ENCODE data around the gene SIAE.

The SIAE gene

GRCh38 chr11:124662106-124662505, 11.4 kb downstream of the SIAE start:
- DNase-seq = no peak

GRCh38 chr11:124661553-124661952, 12.0 kb downstream of the SIAE start:
- DNase-seq = no peak

- DNase-seq = no peak
These were observed 14.6 kb downstream of the SIAE start for GRCh38 chr11:124658986-124659385.

DNA sequence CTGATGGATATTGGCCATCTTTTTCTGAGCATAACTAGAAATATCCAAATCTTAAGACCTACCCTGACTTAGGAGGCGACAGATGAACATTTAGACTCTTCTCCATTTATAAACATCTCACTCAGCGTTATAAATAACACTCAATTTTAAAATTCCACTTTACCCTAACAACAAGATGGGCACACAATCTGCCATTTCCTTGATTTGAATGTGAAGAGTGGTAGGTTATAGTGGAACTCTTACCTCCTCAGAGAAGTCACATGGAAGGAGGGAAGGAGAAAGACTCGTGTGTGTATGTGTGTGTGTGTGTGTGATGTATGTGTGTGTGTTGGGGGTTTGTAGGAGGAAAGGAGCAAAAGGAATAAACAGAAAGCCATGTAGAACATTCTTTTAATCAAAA, 15.0 kb downstream of the SIAE start:
- DNase-seq = no peak

DNA sequence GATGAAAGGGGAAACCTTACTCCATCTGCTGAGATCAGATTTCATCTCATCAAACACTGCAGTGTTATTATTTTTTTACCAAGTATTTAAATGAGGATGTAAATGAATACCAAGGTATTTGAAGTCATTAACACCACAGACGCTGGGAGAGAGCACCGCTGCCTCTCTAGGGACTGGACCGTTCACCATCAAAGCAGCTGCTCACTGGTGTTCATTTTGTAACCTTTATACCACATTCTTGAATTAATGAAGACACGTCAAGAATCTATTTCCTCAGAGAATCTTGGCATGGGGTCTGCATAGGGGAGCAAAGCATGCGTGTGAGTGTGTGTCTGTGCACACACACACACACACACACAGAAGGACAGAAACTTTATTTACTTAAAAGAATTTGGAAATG, 15.6 kb downstream of the SIAE start:
- DNase-seq = no peak

- peak; percentile 33 for DNase-seq
These were observed 16.5 kb downstream of the SIAE start for GRCh38 chr11:124656774-124657630.

- DNase-seq = no peak
These were observed 24.9 kb downstream of the SIAE start for GRCh38 chr11:124648610-124649009.

DNA sequence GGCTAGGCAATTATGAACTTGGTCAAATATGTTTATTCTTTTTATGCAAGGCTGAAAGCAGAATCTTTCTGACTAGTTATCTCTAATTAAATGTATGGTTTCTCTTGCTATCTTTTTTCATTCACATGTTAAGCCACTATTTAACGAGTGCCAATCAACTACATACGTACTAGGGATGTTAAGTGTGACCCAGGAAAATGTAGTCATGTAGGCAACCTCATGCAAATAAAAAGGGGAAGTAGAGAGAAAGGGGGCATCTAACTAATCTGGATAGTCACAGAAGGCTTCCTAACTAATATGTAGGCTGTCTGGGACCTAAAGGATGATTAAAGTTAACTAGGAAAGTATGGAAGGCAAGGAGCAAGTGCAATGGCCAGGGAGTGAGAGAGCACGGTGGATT, 27.4 kb downstream of the SIAE start:
- no peak for DNase-seq

- peak; percentile 32 for DNase-seq
These were observed 28.9 kb downstream of the SIAE start for GRCh38 chr11:124644426-124645280.

DNA sequence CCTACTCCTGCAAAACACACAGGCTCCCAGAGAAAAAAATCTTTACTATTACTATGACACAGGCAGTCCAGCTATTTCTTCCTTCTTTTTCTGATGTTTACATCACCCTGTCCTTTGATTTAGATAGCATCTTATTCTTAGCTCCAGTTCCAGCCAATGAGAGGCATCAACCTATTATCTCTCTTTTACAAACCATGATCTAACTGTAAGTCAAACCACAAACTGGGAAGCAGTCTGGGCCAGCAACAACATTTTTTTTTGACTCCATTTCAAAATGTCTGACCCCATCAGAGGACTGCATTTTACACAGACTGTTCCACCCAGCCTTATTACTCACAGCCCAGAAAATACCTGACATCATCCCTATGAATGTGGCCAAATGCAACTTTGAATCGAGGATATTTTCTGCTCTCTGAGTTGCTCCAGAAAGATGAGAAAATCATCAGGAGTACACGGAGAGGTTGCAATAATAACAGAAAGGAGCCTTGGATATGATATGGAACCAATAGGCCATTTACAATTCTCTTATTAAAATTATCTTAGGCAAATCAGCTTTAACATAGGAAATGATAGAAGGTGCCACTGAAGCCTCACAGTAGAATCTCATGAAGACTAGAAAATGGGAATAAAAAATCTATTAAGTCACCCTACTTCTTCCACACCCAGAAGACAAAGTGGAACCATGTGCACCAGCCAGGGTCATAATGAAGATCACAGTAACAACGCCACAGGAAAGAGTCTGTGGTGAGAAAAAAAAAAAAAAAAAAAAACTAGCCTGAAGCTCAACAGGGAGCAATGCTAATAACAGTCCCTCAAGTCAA, 29.7 kb downstream of the SIAE start:
- DNase-seq = no peak

GRCh38 chr11:124643042-124643604, 30.4 kb downstream of the SIAE start:
- no peak for DNase-seq

DNA sequence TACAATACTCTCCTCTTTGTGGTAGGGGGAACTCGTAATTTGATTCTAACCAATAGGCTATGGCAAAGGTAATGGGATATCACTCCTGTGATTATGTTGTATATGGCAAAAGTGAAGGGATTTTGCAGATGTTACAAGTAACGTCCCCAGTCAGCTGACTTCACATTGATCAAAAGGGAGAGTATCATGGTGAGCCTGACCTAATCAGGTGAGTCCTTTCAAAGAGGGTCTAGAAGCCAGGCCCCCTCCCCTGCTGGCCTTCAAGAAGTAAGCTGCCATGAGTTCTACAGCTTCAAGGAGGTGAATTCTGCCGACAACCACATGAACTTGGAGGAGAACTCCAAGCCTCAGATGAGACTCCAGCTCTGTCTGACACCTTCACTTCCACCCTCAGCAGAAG, 30.9 kb downstream of the SIAE start:
- no peak for DNase-seq

GRCh38 chr11:124640666-124641065, 32.9 kb downstream of the SIAE start:
- no peak for DNase-seq

- DNase-seq = no peak
These were observed 34.4 kb downstream of the SIAE start for GRCh38 chr11:124639186-124639585.

- no peak for DNase-seq
These were observed 35.0 kb downstream of the SIAE start for GRCh38 chr11:124638500-124638899.

DNA sequence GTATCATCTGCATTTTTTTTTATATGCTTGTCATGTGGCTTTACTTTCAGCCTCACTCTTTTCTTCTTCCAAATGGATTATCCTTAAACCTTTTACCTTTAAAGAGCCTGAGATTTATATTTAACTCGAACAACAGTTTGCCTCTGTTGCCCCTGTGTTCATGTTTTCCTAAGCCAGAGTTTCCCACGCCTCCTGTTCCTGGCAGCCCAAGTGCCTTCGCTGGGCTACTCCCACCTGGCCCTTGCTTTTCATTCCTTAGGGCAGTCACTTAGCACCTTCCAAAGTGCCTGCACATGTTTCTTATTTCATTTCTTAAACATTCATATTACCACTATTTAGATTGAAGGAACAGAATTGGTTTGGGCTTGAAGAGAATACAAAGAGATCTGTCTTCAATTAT, 37.6 kb downstream of the SIAE start:
- no peak for DNase-seq

DNA sequence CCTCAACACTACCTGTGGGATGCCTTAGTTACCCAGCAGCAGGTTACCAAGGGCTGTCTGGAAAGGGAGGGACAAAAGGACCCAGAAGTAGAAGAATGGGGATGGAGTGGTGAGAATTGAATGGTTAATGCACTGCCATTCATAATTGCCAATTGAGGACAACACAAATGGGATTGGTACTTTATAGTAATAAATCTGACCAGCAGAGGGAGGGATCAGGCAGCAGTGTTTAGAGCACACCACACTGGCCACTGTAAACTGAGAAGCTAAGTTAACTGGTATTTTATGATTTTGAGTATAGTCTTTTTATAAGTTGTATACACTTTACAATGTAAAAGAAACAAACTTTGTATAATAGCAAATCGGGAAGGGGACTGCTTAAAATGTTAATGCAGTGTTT, 40.2 kb downstream of the SIAE start:
- DNase-seq = no peak

DNA sequence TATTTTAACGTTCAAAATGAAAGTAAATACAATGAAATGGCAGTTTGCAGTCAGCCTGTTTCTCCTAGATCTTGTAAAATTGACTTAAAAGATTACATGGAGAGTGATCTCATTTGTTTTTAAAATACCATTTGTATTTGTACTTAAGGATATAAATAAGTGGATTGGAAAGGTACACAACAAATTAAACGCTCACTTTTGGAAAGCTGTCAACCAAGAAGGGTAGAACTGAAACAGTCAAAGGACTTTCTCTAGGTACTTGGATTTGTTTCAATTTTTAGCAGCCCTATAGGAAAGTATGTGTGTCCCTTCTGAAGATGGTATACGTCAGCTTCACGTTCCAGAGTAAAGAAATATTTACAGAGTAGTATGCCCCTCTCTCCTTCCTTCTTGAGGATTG, 43.6 kb downstream of the SIAE start:
- DNase-seq = no peak

DNA sequence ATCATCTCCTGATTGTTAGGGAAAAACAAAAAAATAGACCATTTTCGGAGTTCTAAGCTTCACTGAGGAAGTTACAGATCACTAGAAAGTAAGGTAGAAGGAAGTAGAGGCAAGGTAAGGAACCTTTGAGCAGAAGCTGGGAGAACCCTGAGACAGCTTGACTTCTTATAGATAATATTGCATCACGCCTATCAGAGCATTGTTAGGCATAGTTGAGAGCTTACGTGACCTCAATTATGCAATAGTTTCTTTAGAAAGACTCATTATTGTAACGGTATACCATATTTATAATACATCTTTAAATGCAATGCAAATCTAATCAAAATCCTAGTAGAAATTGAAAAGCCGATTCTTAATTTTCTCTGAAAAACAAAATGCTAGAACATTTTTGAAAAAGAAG, 46.0 kb downstream of the SIAE start:
- no peak for DNase-seq

GRCh38 chr11:124625504-124626168, 47.9 kb downstream of the SIAE start:
- DNase-seq = no peak

- DNase-seq = no peak
These were observed 49.5 kb downstream of the SIAE start for GRCh38 chr11:124623861-124624525.

Data from NCI-H748 treated with DMSO at 0.1 percent for 48 hours (cell line).